HCT116 (cell line): Measurements from ENCODE around the gene ADGRL3. TPM values are rescaled to one million over a fixed set of nuclear protein-coding genes. Genes with fewer than 3 reads are reported as not detected.
"Not testable (repeated sequence)": the region's sequence is repeated elsewhere in the genome, so short reads cannot be mapped to it uniquely, and the experiment has no call there.

Source experiments
- ATAC-seq: fragments of 200-7000 bp; cut with Tn5 transposase; 2 replicates; pipeline ENCODE4 v1.9.1; 2020; ENCODE audit warnings: mild to moderate bottlenecking, moderate library complexity
- BruUV-seq: library from RNA; stranded (reverse); fragments of 400-500 nt; replicated peaks from 2 replicates; lab custom pipeline; 2021; lab: Mats Ljungman, UMichigan
- CTCF ChIA-PET: fragments of 300-600 bp; sonication (Branson Sonifier 250); formaldehyde crosslinking; loops from one replicate; lab custom pipeline; 2021; ENCODE audit warnings: antibody characterized with exemption; lab: Charles Lee
- POLR2A ChIA-PET: fragments of 300-600, 350-600 bp; sonication (Branson Sonifier 250); formaldehyde crosslinking; loops from one replicate; lab custom pipeline; 2021; ENCODE audit warnings: antibody characterized with exemption; lab: Charles Lee
- RAD21 ChIA-PET, 2 experiments: fragments of 300-600 bp; sonication (Branson Sonifier 250); formaldehyde crosslinking; loops; one replicate each; lab custom pipeline; 2023; ENCODE audit warnings: low total read pairs in 2 of 2; ENCODE audit not compliant: uncharacterized antibody in 2 of 2, unreplicated experiment in 2 of 2, low non-redundant PET in 1 of 2; lab: Charles Lee
- DNase-seq: peaks from one replicate; pipeline ENCODE4 v3.0.0-alpha.2; 2010; ENCODE audit warnings: low read depth, low spot score
- H2AFZ ChIP-seq: fragments of 200-600 bp; shearing (Covaris generic), sonication (generic); 2 replicates; pipeline ENCODE4 v1.6.1; 2017; ENCODE audit warnings: low read depth, mixed run types, mixed read lengths, antibody characterized with exemption, low read length; ENCODE audit not compliant: poor library complexity, severe bottlenecking
- H3K27ac ChIP-seq: 2 replicates; pipeline ENCODE4 v1.5.1; 2012; ENCODE audit warnings: low read depth, low read length
- H3K27me3 ChIP-seq: fragments of 200-600 bp; sonication (generic); 2 replicates; pipeline ENCODE4 v1.6.1; 2016; ENCODE audit warnings: mixed run types, low read length, mixed read lengths; ENCODE audit not compliant: insufficient read depth
- H3K36me3 ChIP-seq, 2 experiments: fragments of 200-500 bp in 1 of 2; fragments of 200-600 bp in 1 of 2; sonication (Bioruptor generic) in 1 of 2; sonication (generic) in 1 of 2; 2 replicates each; pipeline versions ENCODE4 v1.5.1 to v1.6.1; 2014 to 2016; ENCODE audit warnings: low read length in 2 of 2, inconsistent platforms in 1 of 2, mixed read lengths in 1 of 2, mixed run types in 1 of 2; ENCODE audit not compliant: insufficient read depth in 2 of 2, control insufficient read depth in 1 of 2
- H3K4me1 ChIP-seq, 2 experiments: fragments of 200-600 bp in 1 of 2; sonication (generic) in 1 of 2; 2 replicates each; pipeline versions ENCODE4 v1.5.1 to v1.6.1; 2012 to 2017; ENCODE audit warnings: low read length in 2 of 2, inconsistent platforms in 1 of 2, mild to moderate bottlenecking in 1 of 2, mixed read lengths in 1 of 2, mixed run types in 1 of 2, moderate library complexity in 1 of 2; ENCODE audit not compliant: insufficient read depth in 2 of 2, control insufficient read depth in 1 of 2
- H3K4me2 ChIP-seq: fragments of 200-600 bp; sonication (generic); 2 replicates; pipeline ENCODE4 v1.6.1; 2017; ENCODE audit warnings: mixed run types, low read length, mixed read lengths
- H3K4me3 ChIP-seq, 2 experiments: fragments of 200-600 bp in 1 of 2; sonication (generic) in 1 of 2; replicated peaks in 1 of 2; 2 replicates each; pipeline ENCODE4 v1.5.1; 2011 to 2016; ENCODE audit warnings: low read length in 2 of 2, control low read depth in 1 of 2, low read depth in 1 of 2, mild to moderate bottlenecking in 1 of 2, mixed read lengths in 1 of 2, mixed run types in 1 of 2
- H3K79me2 ChIP-seq: fragments of 200-600 bp; sonication (generic); 2 replicates; pipeline ENCODE4 v1.6.1; 2017; ENCODE audit warnings: mild to moderate bottlenecking, mixed run types, low read length, moderate library complexity, mixed read lengths; ENCODE audit not compliant: insufficient read depth
- H3K9ac ChIP-seq: fragments of 200-600 bp; sonication (generic); 2 replicates; pipeline ENCODE4 v1.6.1; 2016; ENCODE audit warnings: low read length, mixed read lengths
- H3K9me2 ChIP-seq: fragments of 200-600 bp; sonication (generic), shearing (Covaris generic); 2 replicates; pipeline ENCODE4 v1.6.1; 2017; ENCODE audit warnings: mixed run types, mild to moderate bottlenecking, moderate library complexity; ENCODE audit not compliant: insufficient read depth
- H3K9me3 ChIP-seq, 2 experiments: fragments of 200-500 bp in 1 of 2; fragments of 200-600 bp in 1 of 2; sonication (Bioruptor generic) in 1 of 2; sonication (generic) in 1 of 2; 2 replicates each; pipeline ENCODE4 v1.6.1; 2014 to 2017; ENCODE audit warnings: low read length in 2 of 2, mixed read lengths in 2 of 2, inconsistent platforms in 1 of 2, low read depth in 1 of 2, mild to moderate bottlenecking in 1 of 2, mixed run types in 1 of 2, moderate library complexity in 1 of 2; ENCODE audit not compliant: control insufficient read depth in 1 of 2, insufficient read depth in 1 of 2
- H4K20me1 ChIP-seq: fragments of 200-600 bp; sonication (generic), shearing (Covaris generic); 2 replicates; pipeline ENCODE4 v1.6.1; 2017; ENCODE audit warnings: mixed run types, mild to moderate bottlenecking, moderate library complexity; ENCODE audit not compliant: insufficient read depth
- ATF3 ChIP-seq: IDR thresholded peaks from 2 replicates; pipeline ENCODE4 v1.6.1; 2012
- CEBPB ChIP-seq: IDR thresholded peaks from 2 replicates; pipeline ENCODE4 v1.6.1; 2012; ENCODE audit warnings: low read depth
- CTCF ChIP-seq, 3 experiments: fragments of 200-600 bp in 1 of 3; sonication (generic) in 1 of 3; IDR thresholded peaks in 2 of 3; conservative IDR thresholded peaks in 1 of 3; 2 replicates each; pipeline ENCODE4 v1.5.1; 2012 to 2017; ENCODE audit warnings: low read depth in 2 of 3, low read length in 2 of 3, antibody characterized with exemption in 1 of 3, borderline replicate concordance in 1 of 3, control low read depth in 1 of 3, mild to moderate bottlenecking in 1 of 3, mixed read lengths in 1 of 3, mixed run types in 1 of 3, moderate library complexity in 1 of 3; ENCODE audit not compliant: insufficient read depth in 1 of 3
- ELF1 ChIP-seq: IDR thresholded peaks from 2 replicates; pipeline ENCODE4 v1.6.1; 2012; ENCODE audit warnings: low read depth, borderline replicate concordance
- EZH2 ChIP-seq: fragments of 200-600 bp; sonication (generic); IDR thresholded peaks from 2 replicates; pipeline ENCODE4 v1.6.1; 2017; ENCODE audit warnings: antibody characterized with exemption, mixed run types
- EZH2phosphoT487 ChIP-seq: fragments of 200-600 bp; IDR thresholded peaks from 2 replicates; pipeline ENCODE4 v1.6.1; 2018; ENCODE audit warnings: antibody characterized with exemption, borderline replicate concordance
- FOSL1 ChIP-seq: IDR thresholded peaks from 2 replicates; pipeline ENCODE4 v1.6.1; 2012; ENCODE audit warnings: low read depth
- POLR2A ChIP-seq: IDR thresholded peaks from 2 replicates; pipeline ENCODE4 v1.7.0; 2011; ENCODE audit warnings: borderline replicate concordance; ENCODE audit not compliant: insufficient read depth, insufficient read length; ENCODE audit errors: extremely low read depth
- ZFX ChIP-seq: fragments of 450-650 bp; IDR thresholded peaks from 2 replicates; pipeline ENCODE4 v1.6.1; 2017
- ZNF274 ChIP-seq: fragments of 200-500 bp; sonication (Bioruptor generic); IDR thresholded peaks from 2 replicates; pipeline ENCODE4 v1.6.1; 2014; ENCODE audit warnings: mild to moderate bottlenecking, low read depth, low read length, inconsistent platforms
- intact Hi-C: fragments of 100-400 bp; cut with micrococcal nuclease; formaldehyde crosslinking; loops from 2 replicates; pipeline ENCODE4 v1.10.0; 2022
- total RNA-seq: library from RNA; stranded (reverse); gene quantifications from one replicate; pipeline ENCODE4 v1.2.1, GENCODE V29; 2021; ENCODE audit not compliant: unreplicated experiment

ADGRL3 gene
- total RNA-seq, 1 experiment from 2014 or later: not detected

GRCh38 chr4:61630548-61630947 is 430.4 kb downstream of the ADGRL3 start (continued):
- TF ChIP-seq CTCF (IDR thresholded peaks at IDR 0.05 in 2 of 3, conservative IDR thresholded peaks at IDR 0.05 in 1 of 3; ENCODE audit: borderline replicate concordance in 1 of 3, insufficient read depth in 1 of 3, low read depth in 2 of 3, low read length in 2 of 3) (no peak), ATF3 (no peak), ELF1 (no peak), EZH2 (no peak), ZFX (no peak), CEBPB (no peak), FOSL1 (no peak), EZH2phosphoT487 (no peak)
- TF ChIP-seq, all 23 proteins: peak for 0

GRCh38 chr4:61638591-61638990 is 438.5 kb downstream of the ADGRL3 start:
- Histone ChIP-seq H3K79me2 (no peaks in the 10 kb centered on the region), H3K9ac (no peak overlapping the region), H3K4me1 (no peaks in the 10 kb centered on the region), H4K20me1 (no peaks in the 10 kb centered on the region), H3K27me3 (no peaks in the 10 kb centered on the region), H3K27ac (no peak overlapping the region), H3K9me3 (peaks cover 9 to 25% of the 10 kb centered on the region in 2 experiments; a peak in 2 of 4 replicates), H3K36me3 (no peaks in the 10 kb centered on the region), H2AFZ (no peak overlapping the region), H3K9me2 (no peaks in the 10 kb centered on the region), H3K4me3 (no peak overlapping the region), H3K4me2 (no peak overlapping the region)
- intact Hi-C loops: no loop called here
- no peak for ATAC-seq
- ChIA-PET POLR2A (no interaction called here), CTCF (no interaction called here), RAD21 (no interaction called here)
- no TSS peak for BruUV-seq
- no peak for TF ChIP-seq FOSL1
- TF ChIP-seq POLR2A: no peak
- no peak for TF ChIP-seq ZNF274
- DNase-seq: no peak

- H3K36me3 ChIP-seq, H2AFZ ChIP-seq, BruUV-seq, H3K4me1 ChIP-seq, H3K9me3 ChIP-seq, intact Hi-C loops, H3K9me2 ChIP-seq, H4K20me1 ChIP-seq, H3K27ac ChIP-seq, H3K27me3 ChIP-seq, H3K4me2 ChIP-seq, H3K79me2 ChIP-seq, H3K9ac ChIP-seq, POLR2A ChIA-PET, ATAC-seq, RAD21 ChIA-PET, H3K4me3 ChIP-seq, CTCF ChIA-PET, DNase-seq: not testable (repeated sequence)
Observed at GRCh38 chr4:61646746-61647350, 446.7 kb downstream of the ADGRL3 start.
